ENCODE measurements around the gene RPN2. TPM values are rescaled to one million over a fixed set of nuclear protein-coding genes. Genes with fewer than 3 reads are reported as not detected.

The RPN2 gene
- polyA plus RNA-seq, 1 of the 3 experiments (the other 2 are of a cell fraction) = 420 TPM

DNA sequence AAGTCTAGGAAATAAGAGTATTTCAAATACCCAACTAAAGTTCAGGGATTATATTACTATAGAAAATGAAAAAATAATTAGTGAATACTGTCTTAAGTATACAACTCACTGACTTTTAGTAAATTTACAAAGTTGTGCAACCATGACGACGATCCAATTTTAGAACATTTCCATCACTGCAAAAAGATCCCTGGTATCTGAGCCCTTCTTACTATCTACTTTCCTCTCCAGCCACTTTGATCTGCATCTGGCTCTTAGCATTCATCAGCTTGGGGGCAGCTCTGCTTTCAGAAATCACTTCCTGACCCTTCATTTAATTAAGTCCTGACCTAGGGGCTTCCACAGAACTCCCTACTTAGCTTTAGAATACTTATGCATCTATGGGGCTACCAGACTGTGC lies 45.2 kb upstream of the RPN2 start:
- H3K4me1 ChIP-seq (ENCODE audit: control insufficient read depth in 1 of 2, insufficient read depth in 2 of 2, low read depth in 1 of 2, low read length in 1 of 2) = peaks cover 0 to 3% of the 10 kb centered on the region in 2 experiments; a peak in 1 of 4 replicates
- peak; percentile 25 for DNase-seq
- POLR2A ChIA-PET = no interaction called here
- 97% methylated on average over 2 of the region's 2 CpGs for WGBS (ENCODE audit: low lambda C conversion rate)
- H3K9ac ChIP-seq = no peak overlapping the region
- H3K36me3 ChIP-seq (replicated peaks in 1 of 2; ENCODE audit: control insufficient read depth in 1 of 2, insufficient read depth in 2 of 2, low read length in 1 of 2) = no peaks in the 10 kb centered on the region
- H3K9me3 ChIP-seq = no peaks in the 10 kb centered on the region
- no peak overlapping the region for H3K4me2 ChIP-seq
- no peaks in the 10 kb centered on the region for H3F3A ChIP-seq (replicated peaks; ENCODE audit: insufficient read depth)
- H3K4me3 ChIP-seq (ENCODE audit: low read depth in 2 of 2, low read length in 1 of 2) = no peak overlapping the region
- CTCF ChIA-PET = no interaction called here
- no peak overlapping the region for H2AFZ ChIP-seq (ENCODE audit: low read depth)
- H3K27me3 ChIP-seq (ENCODE audit: insufficient read depth) = no peaks in the 10 kb centered on the region
- no peaks in the 10 kb centered on the region for H3K79me2 ChIP-seq (ENCODE audit: insufficient read depth)
- H3K9me2 ChIP-seq = no peaks in the 10 kb centered on the region
- H3K27ac ChIP-seq (ENCODE audit: low read depth in 2 of 2, low read length in 1 of 2) = no peak overlapping the region
- TF ChIP-seq TAF1 (IDR thresholded peaks at IDR 0.05; ENCODE audit: borderline replicate concordance, low read depth, low read length) = no peak
- no peak for TF ChIP-seq RAD21 (IDR thresholded peaks at IDR 0.05; ENCODE audit: low read length)
- no peak for TF ChIP-seq USF1 (IDR thresholded peaks at IDR 0.05; ENCODE audit: borderline replicate concordance, low read depth)
- TF ChIP-seq MXI1 (IDR thresholded peaks at IDR 0.05; ENCODE audit: low read depth, low read length) = no peak
- no peak for TF ChIP-seq NFIC (IDR thresholded peaks at IDR 0.05; ENCODE audit: borderline replicate concordance)
- TF ChIP-seq USF2 (IDR thresholded peaks at IDR 0.05; ENCODE audit: borderline replicate concordance, low read depth, low read length) = no peak
- no peak for TF ChIP-seq GATA2 (CRISPR knock-in tag; IDR thresholded peaks at IDR 0.05)
- TF ChIP-seq RXRA (IDR thresholded peaks at IDR 0.05; ENCODE audit: borderline replicate concordance, low read depth) = no peak
- TF ChIP-seq, protein P1, sequence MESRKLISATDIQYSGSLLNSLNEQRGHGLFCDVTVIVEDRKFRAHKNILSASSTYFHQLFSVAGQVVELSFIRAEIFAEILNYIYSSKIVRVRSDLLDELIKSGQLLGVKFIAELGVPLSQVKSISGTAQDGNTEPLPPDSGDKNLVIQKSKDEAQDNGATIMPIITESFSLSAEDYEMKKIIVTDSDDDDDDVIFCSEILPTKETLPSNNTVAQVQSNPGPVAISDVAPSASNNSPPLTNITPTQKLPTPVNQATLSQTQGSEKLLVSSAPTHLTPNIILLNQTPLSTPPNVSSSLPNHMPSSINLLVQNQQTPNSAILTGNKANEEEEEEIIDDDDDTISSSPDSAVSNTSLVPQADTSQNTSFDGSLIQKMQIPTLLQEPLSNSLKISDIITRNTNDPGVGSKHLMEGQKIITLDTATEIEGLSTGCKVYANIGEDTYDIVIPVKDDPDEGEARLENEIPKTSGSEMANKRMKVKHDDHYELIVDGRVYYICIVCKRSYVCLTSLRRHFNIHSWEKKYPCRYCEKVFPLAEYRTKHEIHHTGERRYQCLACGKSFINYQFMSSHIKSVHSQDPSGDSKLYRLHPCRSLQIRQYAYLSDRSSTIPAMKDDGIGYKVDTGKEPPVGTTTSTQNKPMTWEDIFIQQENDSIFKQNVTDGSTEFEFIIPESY (IDR thresholded peaks at IDR 0.05; ENCODE audit: borderline replicate concordance, low read depth) = no peak
- no peak for TF ChIP-seq NRF1 (IDR thresholded peaks at IDR 0.05; ENCODE audit: low read depth, low read length)
- no peak for TF ChIP-seq JUND (IDR thresholded peaks at IDR 0.05)
- no peak for TF ChIP-seq RFX5 (IDR thresholded peaks at IDR 0.05; ENCODE audit: low read length)
- no peak for TF ChIP-seq ELF1 (IDR thresholded peaks at IDR 0.05)
- TF ChIP-seq CHD2 (IDR thresholded peaks at IDR 0.05; ENCODE audit: low read length, partially characterized antibody) = no peak
- TF ChIP-seq EP300 (IDR thresholded peaks at IDR 0.05; ENCODE audit: borderline replicate concordance in 1 of 2, low read depth in 1 of 2, low read length in 1 of 2) = no peak
- TF ChIP-seq, protein P2, sequence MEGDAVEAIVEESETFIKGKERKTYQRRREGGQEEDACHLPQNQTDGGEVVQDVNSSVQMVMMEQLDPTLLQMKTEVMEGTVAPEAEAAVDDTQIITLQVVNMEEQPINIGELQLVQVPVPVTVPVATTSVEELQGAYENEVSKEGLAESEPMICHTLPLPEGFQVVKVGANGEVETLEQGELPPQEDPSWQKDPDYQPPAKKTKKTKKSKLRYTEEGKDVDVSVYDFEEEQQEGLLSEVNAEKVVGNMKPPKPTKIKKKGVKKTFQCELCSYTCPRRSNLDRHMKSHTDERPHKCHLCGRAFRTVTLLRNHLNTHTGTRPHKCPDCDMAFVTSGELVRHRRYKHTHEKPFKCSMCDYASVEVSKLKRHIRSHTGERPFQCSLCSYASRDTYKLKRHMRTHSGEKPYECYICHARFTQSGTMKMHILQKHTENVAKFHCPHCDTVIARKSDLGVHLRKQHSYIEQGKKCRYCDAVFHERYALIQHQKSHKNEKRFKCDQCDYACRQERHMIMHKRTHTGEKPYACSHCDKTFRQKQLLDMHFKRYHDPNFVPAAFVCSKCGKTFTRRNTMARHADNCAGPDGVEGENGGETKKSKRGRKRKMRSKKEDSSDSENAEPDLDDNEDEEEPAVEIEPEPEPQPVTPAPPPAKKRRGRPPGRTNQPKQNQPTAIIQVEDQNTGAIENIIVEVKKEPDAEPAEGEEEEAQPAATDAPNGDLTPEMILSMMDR (IDR thresholded peaks at IDR 0.05) = no peak
- TF ChIP-seq GABPA (IDR thresholded peaks at IDR 0.05; ENCODE audit: low read depth) = no peak
- no peaks in the 10 kb centered on the region for H4K20me1 ChIP-seq (ENCODE audit: insufficient read depth)
